Stimulated activated CD4-positive, alpha-beta T cell treated with anti-CD3 and anti-CD28 coated beads, Interleukin-2, amount 100 ng/mL, for 4 hours (primary cell): Measurements from ENCODE around the gene RASGRF2.

Experiments used
- DNase-seq: peaks from one replicate; pipeline ENCODE4 v3.0.0-alpha.2; 2020; ENCODE audit warnings: low read depth

Gene RASGRF2

GRCh38 chr5:81205058-81205457 lies 244.9 kb downstream of the RASGRF2 start:
- no peak for DNase-seq

DNA sequence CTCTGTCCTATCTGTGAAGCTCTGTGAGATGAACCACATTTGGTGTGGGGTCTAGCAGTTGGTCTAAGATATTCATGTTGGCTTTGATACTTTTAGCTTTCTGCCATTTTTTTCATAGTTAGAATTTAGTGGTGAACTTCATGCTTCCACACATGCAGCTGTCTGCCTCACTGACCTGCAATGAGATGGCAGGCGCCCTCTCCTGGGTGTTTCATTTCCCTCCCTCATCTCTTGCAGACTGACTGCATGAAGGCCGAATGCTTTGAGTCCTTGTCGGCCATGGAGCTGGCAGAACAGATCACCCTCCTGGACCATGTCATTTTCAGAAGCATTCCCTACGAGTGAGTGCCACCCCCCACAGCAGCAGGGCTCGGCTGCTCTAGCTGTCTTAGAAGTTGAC lies 246.8 kb downstream of the RASGRF2 start:
- DNase-seq = no peak

- DNase-seq = no peak
Measured at GRCh38 chr5:81208904-81209303, 248.7 kb downstream of the RASGRF2 start.

GRCh38 chr5:81209386-81209785 lies 249.2 kb downstream of the RASGRF2 start:
- no peak for DNase-seq

- DNase-seq = no peak
Measured at GRCh38 chr5:81209869-81210493, 249.8 kb downstream of the RASGRF2 start.

DNA sequence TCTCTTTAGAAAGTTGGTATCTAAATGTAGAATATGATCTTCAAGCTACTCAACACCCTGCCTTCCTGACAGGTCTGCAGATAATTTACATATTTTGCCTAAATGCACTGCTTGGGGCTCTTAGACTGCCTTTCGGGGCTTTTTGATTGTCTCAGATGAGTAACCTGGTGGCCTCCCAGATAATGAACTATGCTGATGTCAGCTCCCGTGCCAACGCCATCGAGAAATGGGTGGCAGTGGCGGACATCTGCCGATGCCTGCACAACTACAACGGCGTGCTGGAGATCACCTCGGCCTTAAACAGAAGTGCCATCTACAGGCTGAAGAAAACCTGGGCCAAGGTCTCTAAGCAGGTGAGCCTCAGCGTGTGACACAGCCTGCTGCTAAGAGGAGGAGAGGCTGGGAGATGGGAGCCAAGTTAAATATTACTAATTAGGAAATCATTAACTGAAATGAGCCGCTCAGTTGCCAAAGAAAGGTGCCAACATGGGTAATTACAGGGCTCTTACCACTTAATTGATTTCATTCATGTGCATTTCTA lies 252.1 kb downstream of the RASGRF2 start:
- DNase-seq = no peak

GRCh38 chr5:81213070-81213469 lies 252.9 kb downstream of the RASGRF2 start:
- no peak for DNase-seq

DNA sequence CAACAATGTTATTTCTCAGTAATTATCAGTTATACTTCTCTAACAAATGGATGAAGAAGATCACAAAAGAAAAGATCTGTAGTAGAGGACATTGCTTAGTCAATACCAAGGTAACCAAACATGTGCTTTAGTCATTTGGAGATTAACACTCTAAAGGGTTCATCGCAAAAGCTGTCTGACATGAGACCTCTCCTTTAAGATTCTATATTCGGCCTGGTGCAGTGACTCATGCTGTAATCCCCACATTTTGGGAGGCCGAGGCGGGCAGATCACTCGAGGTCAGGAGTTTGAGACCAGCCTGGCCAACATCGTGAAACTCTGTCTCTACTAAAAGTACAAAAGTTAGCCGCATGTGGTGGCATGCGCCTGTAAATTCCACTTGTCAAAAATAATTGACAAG lies 254.7 kb downstream of the RASGRF2 start:
- no peak for DNase-seq

GRCh38 chr5:81216152-81216551 lies 256.0 kb downstream of the RASGRF2 start:
- no peak for DNase-seq

DNA sequence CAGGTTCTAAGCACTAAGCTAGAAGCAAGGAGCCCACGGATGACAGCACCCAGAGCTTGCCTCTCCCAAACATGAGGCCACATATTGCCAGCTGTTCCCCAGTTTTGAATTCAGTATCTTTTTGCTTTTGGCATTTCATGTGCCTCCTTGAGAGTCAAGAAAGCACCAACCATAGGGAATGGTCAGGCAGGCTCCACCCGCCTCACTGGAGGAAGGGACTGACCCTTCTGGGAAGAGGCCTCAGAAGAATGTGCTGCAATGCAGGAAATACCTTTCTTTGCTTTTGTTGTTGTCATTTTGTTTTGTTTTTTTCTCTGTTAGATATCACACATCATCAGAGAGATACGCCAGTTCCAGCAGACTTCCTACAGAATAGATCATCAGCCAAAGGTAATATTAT lies 259.2 kb downstream of the RASGRF2 start:
- DNase-seq = no peak

DNA sequence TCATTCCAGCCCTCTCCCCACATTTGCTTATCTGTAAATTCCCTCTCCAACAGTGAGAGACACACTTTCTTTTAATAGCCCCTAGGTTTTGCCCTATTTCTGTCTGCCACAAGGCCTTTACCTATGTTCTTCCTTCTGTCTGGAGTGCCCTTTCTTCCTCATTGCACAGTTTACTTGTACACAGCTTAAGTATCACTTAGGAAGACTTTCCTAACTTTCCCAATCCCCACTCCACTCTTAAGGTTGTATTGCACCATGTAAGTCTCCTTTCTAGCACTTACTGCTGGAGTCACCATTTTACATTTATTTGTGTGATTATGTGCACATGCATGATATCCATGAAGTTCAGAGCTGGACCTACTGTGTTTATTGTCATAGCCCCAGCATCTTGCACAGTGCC lies 262.1 kb downstream of the RASGRF2 start:
- no peak for DNase-seq

DNA sequence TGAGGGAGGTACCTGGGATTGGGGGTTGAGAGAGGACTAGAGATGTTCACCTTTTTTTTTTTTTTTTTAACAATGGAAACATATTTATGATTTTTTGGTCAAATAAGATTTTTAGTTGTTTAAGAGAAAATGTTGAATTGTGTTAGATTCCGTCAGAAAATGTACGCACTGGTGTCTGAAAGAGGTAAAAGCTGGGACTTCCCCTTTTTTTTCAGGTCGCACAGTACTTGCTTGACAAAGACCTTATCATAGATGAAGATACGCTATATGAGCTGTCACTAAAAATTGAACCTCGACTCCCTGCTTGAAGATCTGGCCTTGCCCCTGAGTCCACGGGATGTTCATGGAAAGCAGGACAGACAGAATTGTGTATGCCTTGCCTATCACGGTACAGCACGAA lies 265.3 kb downstream of the RASGRF2 start:
- no peak for DNase-seq

GRCh38 chr5:81226286-81226685 lies 266.1 kb downstream of the RASGRF2 start:
- no peak for DNase-seq

- DNase-seq = no peak
Measured at GRCh38 chr5:81226949-81227348, 266.8 kb downstream of the RASGRF2 start.

DNA sequence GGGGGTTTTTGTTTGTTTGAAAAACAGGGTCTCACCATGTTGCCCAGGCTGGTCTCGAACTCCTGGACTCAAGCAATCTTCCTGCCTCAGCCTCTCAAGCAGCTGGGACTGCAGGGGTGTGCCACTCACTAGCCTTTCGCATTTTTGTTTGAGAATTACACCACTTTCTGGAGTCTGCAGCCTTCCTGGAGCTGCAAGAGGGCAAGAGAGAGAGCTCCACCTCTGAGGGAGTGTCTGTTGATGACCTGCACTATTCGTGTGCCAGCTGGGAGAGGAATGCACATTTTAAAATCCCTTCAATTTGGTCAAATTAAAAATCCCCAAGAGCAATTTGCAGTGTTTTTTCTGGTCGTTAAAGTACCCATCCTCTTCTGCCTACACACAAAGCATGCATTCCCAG lies 267.9 kb downstream of the RASGRF2 start:
- DNase-seq = no peak

DNA sequence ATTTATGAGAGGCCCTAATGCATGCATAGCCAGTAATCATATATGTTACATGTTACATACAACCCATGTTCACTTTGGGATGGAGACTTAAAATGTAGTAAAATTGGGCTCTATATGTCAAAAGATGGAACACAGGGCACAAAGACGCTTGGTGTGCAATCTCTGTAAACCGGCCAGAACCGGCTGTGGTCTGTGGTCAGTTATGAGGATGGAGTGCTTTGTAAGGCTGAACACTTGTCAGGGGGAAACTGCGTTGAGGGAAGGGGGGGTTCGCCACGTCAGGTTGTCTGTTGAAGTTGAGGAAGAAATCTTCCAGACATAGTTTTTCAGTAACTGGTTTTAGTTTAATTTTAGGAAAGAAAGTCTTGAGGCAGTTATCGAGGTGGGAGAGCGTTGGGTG lies 270.3 kb downstream of the RASGRF2 start:
- no peak for DNase-seq

GRCh38 chr5:81232464-81233079 lies 272.4 kb downstream of the RASGRF2 start:
- DNase-seq = no peak

GRCh38 chr5:81233080-81233634 lies 273.0 kb downstream of the RASGRF2 start, which contains the start of gene CKMT2:
CKMT2 (plus strand) TSS chr5:81233322; CDS start chr5:81251133, 17,811 bp downstream.
- no peak for DNase-seq

DNA sequence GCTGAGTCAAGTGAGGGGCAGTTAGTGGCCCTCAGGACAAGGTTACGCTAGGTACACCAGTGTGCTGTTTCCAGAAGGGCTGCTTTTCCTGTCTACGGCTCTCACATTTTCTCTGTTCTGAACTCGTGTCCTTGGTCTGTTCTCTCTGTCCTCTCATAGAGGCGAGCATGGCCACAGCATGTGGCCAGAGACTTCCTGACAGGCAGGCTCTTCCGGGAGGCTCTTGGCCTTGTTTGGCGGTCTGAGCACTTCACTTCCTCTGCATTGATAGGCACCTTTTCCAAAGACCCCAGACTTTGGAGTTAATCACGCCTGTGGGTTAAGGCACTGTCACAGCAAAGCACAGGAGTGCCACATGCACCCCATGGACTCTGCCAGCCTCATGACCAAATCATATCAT lies 274.1 kb downstream of the RASGRF2 start:
- DNase-seq = no peak

- DNase-seq = no peak
Measured at GRCh38 chr5:81234801-81235200, 274.6 kb downstream of the RASGRF2 start.

DNA sequence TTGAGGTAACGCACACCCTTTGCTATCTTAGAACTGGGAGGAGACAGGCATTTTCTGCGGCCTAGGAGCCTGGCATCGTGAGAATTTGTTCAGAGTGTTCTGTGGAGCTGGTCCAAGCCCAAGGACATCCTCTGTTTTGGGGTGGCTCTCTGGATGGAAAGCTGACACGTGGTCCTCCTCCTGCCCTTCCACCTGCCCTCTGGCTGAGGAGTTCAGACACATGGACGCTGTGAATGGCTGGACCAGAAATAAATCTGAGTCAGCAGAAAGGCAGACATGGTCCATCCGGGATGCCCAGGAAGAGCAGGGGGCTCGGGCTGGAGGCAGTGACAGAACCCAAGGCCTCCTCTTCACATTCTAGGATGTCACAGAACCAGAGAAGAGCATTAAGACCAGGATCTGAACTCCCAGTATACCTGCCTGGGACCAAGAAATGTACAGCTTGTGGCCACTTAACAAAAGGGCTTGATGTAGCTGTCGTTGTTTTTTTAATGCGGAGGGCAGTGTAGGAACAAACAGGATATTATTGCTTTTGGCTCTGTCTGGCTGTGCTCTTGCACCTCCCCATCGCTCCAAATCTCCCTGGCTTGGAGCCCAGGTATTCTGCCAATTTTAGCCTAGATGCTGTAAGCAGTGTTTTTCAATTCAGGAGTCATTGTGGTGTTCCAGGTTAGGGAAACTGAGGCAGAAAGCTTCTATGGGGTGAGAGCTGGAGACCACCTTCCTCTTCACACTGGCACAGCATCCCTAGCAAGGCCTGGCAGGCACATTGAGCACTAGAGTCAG lies 275.3 kb downstream of the RASGRF2 start:
- no peak for DNase-seq

- DNase-seq = no peak
Measured at GRCh38 chr5:81238460-81238859, 278.3 kb downstream of the RASGRF2 start.

GRCh38 chr5:81239613-81240012 lies 279.4 kb downstream of the RASGRF2 start:
- DNase-seq = no peak
